ENCODE data around the gene PDZRN3.

The PDZRN3 gene

GRCh38 chr3:73529308-73530021, 95.3 kb downstream of the PDZRN3 start (continued):
- TF ChIP-seq TOX (CRISPR knock-in tag; IDR thresholded peaks at IDR 0.05; ENCODE audit: borderline replicate concordance) (no peak), PPARA (CRISPR knock-in tag; IDR thresholded peaks at IDR 0.05; ENCODE audit: borderline replicate concordance) (no peak)

GRCh38 chr3:73525591-73525990, 99.2 kb downstream of the PDZRN3 start:
- no peak for ATAC-seq
- no peak for TF ChIP-seq BACH2 (CRISPR knock-in tag; IDR thresholded peaks at IDR 0.05; ENCODE audit: borderline replicate concordance)
- no peak for TF ChIP-seq ZNF8 (CRISPR knock-in tag; IDR thresholded peaks at IDR 0.05)
- TF ChIP-seq ZNF70 (CRISPR knock-in tag; IDR thresholded peaks at IDR 0.05), result no peak
- TF ChIP-seq ZC3H10 (CRISPR knock-in tag; IDR thresholded peaks at IDR 0.05), result no peak
- no peak for TF ChIP-seq TCF4 (CRISPR knock-in tag; IDR thresholded peaks at IDR 0.05; ENCODE audit: borderline replicate concordance)
- no peak for TF ChIP-seq CSRNP3 (CRISPR knock-in tag; IDR thresholded peaks at IDR 0.05)
- TF ChIP-seq, protein P1, sequence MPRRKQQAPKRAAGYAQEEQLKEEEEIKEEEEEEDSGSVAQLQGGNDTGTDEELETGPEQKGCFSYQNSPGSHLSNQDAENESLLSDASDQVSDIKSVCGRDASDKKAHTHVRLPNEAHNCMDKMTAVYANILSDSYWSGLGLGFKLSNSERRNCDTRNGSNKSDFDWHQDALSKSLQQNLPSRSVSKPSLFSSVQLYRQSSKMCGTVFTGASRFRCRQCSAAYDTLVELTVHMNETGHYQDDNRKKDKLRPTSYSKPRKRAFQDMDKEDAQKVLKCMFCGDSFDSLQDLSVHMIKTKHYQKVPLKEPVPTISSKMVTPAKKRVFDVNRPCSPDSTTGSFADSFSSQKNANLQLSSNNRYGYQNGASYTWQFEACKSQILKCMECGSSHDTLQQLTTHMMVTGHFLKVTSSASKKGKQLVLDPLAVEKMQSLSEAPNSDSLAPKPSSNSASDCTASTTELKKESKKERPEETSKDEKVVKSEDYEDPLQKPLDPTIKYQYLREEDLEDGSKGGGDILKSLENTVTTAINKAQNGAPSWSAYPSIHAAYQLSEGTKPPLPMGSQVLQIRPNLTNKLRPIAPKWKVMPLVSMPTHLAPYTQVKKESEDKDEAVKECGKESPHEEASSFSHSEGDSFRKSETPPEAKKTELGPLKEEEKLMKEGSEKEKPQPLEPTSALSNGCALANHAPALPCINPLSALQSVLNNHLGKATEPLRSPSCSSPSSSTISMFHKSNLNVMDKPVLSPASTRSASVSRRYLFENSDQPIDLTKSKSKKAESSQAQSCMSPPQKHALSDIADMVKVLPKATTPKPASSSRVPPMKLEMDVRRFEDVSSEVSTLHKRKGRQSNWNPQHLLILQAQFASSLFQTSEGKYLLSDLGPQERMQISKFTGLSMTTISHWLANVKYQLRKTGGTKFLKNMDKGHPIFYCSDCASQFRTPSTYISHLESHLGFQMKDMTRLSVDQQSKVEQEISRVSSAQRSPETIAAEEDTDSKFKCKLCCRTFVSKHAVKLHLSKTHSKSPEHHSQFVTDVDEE (CRISPR knock-in tag; IDR thresholded peaks at IDR 0.05), result no peak
- TF ChIP-seq PPARA (CRISPR knock-in tag; IDR thresholded peaks at IDR 0.05; ENCODE audit: borderline replicate concordance), result no peak
- no peak for TF ChIP-seq ZNF565 (CRISPR knock-in tag; conservative IDR thresholded peaks at IDR 0.05; ENCODE audit: low read depth)

- TF ChIP-seq OSR1 (CRISPR knock-in tag; IDR thresholded peaks at IDR 0.05) (no peak), CSRNP3 (CRISPR knock-in tag; IDR thresholded peaks at IDR 0.05) (no peak), ZFP3 (CRISPR knock-in tag; IDR thresholded peaks at IDR 0.05) (no peak), ARNTL (CRISPR knock-in tag; IDR thresholded peaks at IDR 0.05; ENCODE audit: borderline replicate concordance, low read depth) (no peak), TOX (CRISPR knock-in tag; IDR thresholded peaks at IDR 0.05; ENCODE audit: borderline replicate concordance) (no peak), ZNF565 (CRISPR knock-in tag; conservative IDR thresholded peaks at IDR 0.05; ENCODE audit: low read depth) (no peak), CSDC2 (CRISPR knock-in tag; IDR thresholded peaks at IDR 0.05) (no peak), ZFP30 (CRISPR knock-in tag; IDR thresholded peaks at IDR 0.05) (no peak), PPARA (CRISPR knock-in tag; IDR thresholded peaks at IDR 0.05; ENCODE audit: borderline replicate concordance) (no peak), ZNF70 (CRISPR knock-in tag; IDR thresholded peaks at IDR 0.05) (no peak), ZC3H10 (CRISPR knock-in tag; IDR thresholded peaks at IDR 0.05) (no peak), ISL1 (CRISPR knock-in tag; IDR thresholded peaks at IDR 0.05) (no peak), ZNF8 (CRISPR knock-in tag; IDR thresholded peaks at IDR 0.05) (no peak), SNAI2 (CRISPR knock-in tag; IDR thresholded peaks at IDR 0.05) (no peak), RARB (CRISPR knock-in tag; IDR thresholded peaks at IDR 0.05) (no peak), ESRRG (CRISPR knock-in tag; IDR thresholded peaks at IDR 0.05) (no peak), GLIS3 (CRISPR knock-in tag; IDR thresholded peaks at IDR 0.05) (no peak)
- TF ChIP-seq, protein P2, sequence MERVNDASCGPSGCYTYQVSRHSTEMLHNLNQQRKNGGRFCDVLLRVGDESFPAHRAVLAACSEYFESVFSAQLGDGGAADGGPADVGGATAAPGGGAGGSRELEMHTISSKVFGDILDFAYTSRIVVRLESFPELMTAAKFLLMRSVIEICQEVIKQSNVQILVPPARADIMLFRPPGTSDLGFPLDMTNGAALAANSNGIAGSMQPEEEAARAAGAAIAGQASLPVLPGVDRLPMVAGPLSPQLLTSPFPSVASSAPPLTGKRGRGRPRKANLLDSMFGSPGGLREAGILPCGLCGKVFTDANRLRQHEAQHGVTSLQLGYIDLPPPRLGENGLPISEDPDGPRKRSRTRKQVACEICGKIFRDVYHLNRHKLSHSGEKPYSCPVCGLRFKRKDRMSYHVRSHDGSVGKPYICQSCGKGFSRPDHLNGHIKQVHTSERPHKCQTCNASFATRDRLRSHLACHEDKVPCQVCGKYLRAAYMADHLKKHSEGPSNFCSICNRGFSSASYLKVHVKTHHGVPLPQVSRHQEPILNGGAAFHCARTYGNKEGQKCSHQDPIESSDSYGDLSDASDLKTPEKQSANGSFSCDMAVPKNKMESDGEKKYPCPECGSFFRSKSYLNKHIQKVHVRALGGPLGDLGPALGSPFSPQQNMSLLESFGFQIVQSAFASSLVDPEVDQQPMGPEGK (CRISPR knock-in tag; IDR thresholded peaks at IDR 0.05; ENCODE audit: borderline replicate concordance), result no peak
- TF ChIP-seq, protein P1 (CRISPR knock-in tag; IDR thresholded peaks at IDR 0.05), result no peak
- TF ChIP-seq, protein P3, sequence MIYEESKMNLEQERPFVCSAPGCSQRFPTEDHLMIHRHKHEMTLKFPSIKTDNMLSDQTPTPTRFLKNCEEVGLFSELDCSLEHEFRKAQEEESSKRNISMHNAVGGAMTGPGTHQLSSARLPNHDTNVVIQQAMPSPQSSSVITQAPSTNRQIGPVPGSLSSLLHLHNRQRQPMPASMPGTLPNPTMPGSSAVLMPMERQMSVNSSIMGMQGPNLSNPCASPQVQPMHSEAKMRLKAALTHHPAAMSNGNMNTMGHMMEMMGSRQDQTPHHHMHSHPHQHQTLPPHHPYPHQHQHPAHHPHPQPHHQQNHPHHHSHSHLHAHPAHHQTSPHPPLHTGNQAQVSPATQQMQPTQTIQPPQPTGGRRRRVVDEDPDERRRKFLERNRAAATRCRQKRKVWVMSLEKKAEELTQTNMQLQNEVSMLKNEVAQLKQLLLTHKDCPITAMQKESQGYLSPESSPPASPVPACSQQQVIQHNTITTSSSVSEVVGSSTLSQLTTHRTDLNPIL (CRISPR knock-in tag; IDR thresholded peaks at IDR 0.05; ENCODE audit: low read depth), result no peak
- ATAC-seq, result no peak
These were observed 101.1 kb downstream of the PDZRN3 start for GRCh38 chr3:73523661-73524060.
